HepG2 (cell line): ENCODE data around the gene CCDC142. TPM values are rescaled to one million over a fixed set of nuclear protein-coding genes. Genes with fewer than 3 reads are reported as not detected.

ENCODE experiments used
- ATF7-NPFF ChIP-seq: sonication (generic); formaldehyde crosslinking; IDR thresholded peaks from 2 replicates; pipeline ENCODE4 v1.8.1; 2023; ENCODE audit warnings: mild to moderate bottlenecking, low read depth, missing genetic modification reagents, moderate library complexity
- HNRNPLL ChIP-seq: fragments of 200-400 bp; formaldehyde crosslinking; IDR thresholded peaks from 2 replicates; pipeline ENCODE4 v1.6.1; 2017; ENCODE audit warnings: mild to moderate bottlenecking, low read depth, low read length; ENCODE audit not compliant: poor library complexity, severe bottlenecking
- JDP2 ChIP-seq: sonication (generic); formaldehyde crosslinking; IDR thresholded peaks from 2 replicates; pipeline ENCODE4 v1.8.1; 2022; ENCODE audit warnings: missing genetic modification reagents, borderline replicate concordance
- SMC3 ChIP-seq: IDR thresholded peaks from 2 replicates; pipeline ENCODE4 v1.6.1; 2011; ENCODE audit warnings: low read length, improper control_type of control experiment
- ZKSCAN5 ChIP-seq: sonication (generic); formaldehyde crosslinking; IDR thresholded peaks from 2 replicates; pipeline ENCODE4 v1.5.1; 2020; ENCODE audit warnings: mild to moderate bottlenecking, missing genetic modification reagents
- ZNF10 ChIP-seq: sonication (generic); formaldehyde crosslinking; IDR thresholded peaks from 2 replicates; pipeline ENCODE4 v1.4.0; 2020; ENCODE audit warnings: mild to moderate bottlenecking, low read depth, missing genetic modification reagents, borderline replicate concordance
- ZNF768 ChIP-seq: sonication (generic); formaldehyde crosslinking; IDR thresholded peaks from 2 replicates; pipeline ENCODE4 v1.4.0; 2020; ENCODE audit warnings: missing genetic modification reagents
- polyA plus RNA-seq, 8 experiments: library from polyadenylated mRNA; depleted of rRNA in 3 of 8; stranded (reverse) in 7 of 8; unstranded in 1 of 8; fragments of >200 nt; fragmentation: Illumina TruSeq in 4 of 8; extraction: Trizol in 4 of 8; gene quantifications; 2 replicates each; pipeline versions ENCODE4 v1.2.1 to v1.2.3, GENCODE V29; 2011 to 2016; ENCODE audit warnings: low read depth in 4 of 8, missing spikeins in 1 of 8, mixed read lengths in 1 of 8; ENCODE audit not compliant: insufficient read depth in 1 of 8
- total RNA-seq, 5 experiments: library from RNA; depleted of rRNA; stranded (reverse); fragments of >200 nt; fragmentation: Illumina TruSeq; extraction: Trizol; gene quantifications; 2 replicates each; pipeline ENCODE4 v1.2.3, GENCODE V29; 2016; ENCODE audit warnings: low read depth in 1 of 5
- TF ChIP-seq, protein P1 (sequence below): sonication (generic); formaldehyde crosslinking; IDR thresholded peaks from 2 replicates; pipeline ENCODE4 v1.8.1; 2022; ENCODE audit warnings: mild to moderate bottlenecking, missing genetic modification reagents
- TF ChIP-seq, protein P2 (sequence below): sonication (generic); formaldehyde crosslinking; IDR thresholded peaks from 2 replicates; pipeline ENCODE4 v1.8.1; 2023; ENCODE audit warnings: mild to moderate bottlenecking, missing genetic modification reagents, borderline replicate concordance
- TF ChIP-seq, protein P3 (sequence below): sonication (generic); formaldehyde crosslinking; IDR thresholded peaks from 2 replicates; pipeline ENCODE4 v1.9.0; 2021; ENCODE audit warnings: missing genetic modification reagents, mild to moderate bottlenecking, borderline replicate concordance
- TF ChIP-seq, protein P4 (sequence below): sonication (generic); formaldehyde crosslinking; IDR thresholded peaks from 2 replicates; pipeline ENCODE4 v1.4.0; 2020; ENCODE audit warnings: missing genetic modification reagents
- TF ChIP-seq, protein P5 (sequence below): sonication (generic); formaldehyde crosslinking; IDR thresholded peaks from 2 replicates; pipeline ENCODE4 v1.5.1; 2020; ENCODE audit warnings: mild to moderate bottlenecking, missing genetic modification reagents
- TF ChIP-seq, protein P6 (sequence below): sonication (generic); formaldehyde crosslinking; IDR thresholded peaks from 2 replicates; pipeline ENCODE4 v1.4.0; 2020; ENCODE audit warnings: missing genetic modification reagents

Gene CCDC142
- total and polyA plus RNA-seq, 2 of the 13 experiments (the other 11 are each of a cell fraction or from before 2014, with no cell fraction given), result 14.7 to 30.4 TPM

DNA sequence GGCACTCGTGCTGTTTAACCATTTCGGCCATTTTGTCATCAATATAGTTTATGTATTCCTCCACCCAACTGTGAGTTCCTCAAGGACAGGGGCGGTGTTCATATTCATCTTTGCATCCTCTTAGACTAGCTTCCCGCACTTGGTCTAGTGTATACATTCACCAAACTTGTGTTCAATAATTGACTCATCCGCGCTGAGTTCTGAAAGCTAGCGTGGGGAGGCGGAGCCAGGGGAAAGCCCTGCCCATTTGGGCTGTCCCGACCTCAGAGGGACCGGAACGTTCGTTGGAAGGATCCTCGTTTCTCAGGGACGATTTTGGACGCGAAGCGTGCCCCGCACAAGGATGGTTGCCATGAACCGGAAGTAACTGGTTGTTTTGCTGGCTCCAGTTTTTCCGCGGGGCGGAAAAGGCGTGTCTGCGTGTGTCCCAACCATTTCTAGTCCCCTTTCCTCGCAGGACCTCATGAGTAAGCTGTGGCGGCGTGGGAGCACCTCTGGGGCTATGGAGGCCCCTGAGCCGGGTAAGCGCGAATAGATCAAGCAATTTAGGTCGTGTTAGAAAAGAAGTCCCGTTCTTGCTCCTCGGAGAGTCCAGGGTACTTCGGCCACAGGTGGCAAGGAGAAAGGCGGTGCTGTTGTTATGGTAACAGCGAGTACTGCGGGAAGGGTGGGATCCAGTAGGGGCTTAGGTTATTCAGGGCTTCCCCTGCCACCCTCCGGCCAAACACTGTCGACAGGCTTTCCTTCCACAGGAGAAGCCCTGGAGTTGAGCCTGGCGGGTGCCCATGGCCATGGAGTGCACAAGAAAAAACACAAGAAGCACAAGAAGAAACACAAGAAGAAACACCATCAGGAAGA, 27.9 kb downstream of the CCDC142 start, which contains the start of gene INO80B (continued):
- TF ChIP-seq JDP2, result no peak
- TF ChIP-seq ATF7-NPFF (CRISPR knock-in tag), result peak; percentile 84
- peak; percentile 96 for TF ChIP-seq HNRNPLL
- TF ChIP-seq ZNF768 (CRISPR knock-in tag), result peak; percentile 79
- TF ChIP-seq SMC3, result peak; percentile 45
- TF ChIP-seq, protein P1, sequence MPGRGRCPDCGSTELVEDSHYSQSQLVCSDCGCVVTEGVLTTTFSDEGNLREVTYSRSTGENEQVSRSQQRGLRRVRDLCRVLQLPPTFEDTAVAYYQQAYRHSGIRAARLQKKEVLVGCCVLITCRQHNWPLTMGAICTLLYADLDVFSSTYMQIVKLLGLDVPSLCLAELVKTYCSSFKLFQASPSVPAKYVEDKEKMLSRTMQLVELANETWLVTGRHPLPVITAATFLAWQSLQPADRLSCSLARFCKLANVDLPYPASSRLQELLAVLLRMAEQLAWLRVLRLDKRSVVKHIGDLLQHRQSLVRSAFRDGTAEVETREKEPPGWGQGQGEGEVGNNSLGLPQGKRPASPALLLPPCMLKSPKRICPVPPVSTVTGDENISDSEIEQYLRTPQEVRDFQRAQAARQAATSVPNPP (CRISPR knock-in tag), result peak; percentile 93
- TF ChIP-seq, protein P2, sequence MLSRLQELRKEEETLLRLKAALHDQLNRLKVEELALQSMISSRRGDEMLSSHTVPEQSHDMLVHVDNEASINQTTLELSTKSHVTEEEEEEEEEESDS (CRISPR knock-in tag), result no peak; the same call in 1 of the 2 replicates
- TF ChIP-seq, protein P3, sequence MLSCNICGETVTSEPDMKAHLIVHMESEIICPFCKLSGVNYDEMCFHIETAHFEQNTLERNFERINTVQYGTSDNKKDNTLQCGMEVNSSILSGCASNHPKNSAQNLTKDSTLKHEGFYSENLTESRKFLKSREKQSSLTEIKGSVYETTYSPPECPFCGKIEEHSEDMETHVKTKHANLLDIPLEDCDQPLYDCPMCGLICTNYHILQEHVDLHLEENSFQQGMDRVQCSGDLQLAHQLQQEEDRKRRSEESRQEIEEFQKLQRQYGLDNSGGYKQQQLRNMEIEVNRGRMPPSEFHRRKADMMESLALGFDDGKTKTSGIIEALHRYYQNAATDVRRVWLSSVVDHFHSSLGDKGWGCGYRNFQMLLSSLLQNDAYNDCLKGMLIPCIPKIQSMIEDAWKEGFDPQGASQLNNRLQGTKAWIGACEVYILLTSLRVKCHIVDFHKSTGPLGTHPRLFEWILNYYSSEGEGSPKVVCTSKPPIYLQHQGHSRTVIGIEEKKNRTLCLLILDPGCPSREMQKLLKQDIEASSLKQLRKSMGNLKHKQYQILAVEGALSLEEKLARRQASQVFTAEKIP, result no peak
- TF ChIP-seq, protein P4, sequence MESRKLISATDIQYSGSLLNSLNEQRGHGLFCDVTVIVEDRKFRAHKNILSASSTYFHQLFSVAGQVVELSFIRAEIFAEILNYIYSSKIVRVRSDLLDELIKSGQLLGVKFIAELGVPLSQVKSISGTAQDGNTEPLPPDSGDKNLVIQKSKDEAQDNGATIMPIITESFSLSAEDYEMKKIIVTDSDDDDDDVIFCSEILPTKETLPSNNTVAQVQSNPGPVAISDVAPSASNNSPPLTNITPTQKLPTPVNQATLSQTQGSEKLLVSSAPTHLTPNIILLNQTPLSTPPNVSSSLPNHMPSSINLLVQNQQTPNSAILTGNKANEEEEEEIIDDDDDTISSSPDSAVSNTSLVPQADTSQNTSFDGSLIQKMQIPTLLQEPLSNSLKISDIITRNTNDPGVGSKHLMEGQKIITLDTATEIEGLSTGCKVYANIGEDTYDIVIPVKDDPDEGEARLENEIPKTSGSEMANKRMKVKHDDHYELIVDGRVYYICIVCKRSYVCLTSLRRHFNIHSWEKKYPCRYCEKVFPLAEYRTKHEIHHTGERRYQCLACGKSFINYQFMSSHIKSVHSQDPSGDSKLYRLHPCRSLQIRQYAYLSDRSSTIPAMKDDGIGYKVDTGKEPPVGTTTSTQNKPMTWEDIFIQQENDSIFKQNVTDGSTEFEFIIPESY, result peak; percentile 82
- TF ChIP-seq ZNF10, result no peak
- TF ChIP-seq ZKSCAN5 (CRISPR knock-in tag), result no peak
- TF ChIP-seq, protein P5, sequence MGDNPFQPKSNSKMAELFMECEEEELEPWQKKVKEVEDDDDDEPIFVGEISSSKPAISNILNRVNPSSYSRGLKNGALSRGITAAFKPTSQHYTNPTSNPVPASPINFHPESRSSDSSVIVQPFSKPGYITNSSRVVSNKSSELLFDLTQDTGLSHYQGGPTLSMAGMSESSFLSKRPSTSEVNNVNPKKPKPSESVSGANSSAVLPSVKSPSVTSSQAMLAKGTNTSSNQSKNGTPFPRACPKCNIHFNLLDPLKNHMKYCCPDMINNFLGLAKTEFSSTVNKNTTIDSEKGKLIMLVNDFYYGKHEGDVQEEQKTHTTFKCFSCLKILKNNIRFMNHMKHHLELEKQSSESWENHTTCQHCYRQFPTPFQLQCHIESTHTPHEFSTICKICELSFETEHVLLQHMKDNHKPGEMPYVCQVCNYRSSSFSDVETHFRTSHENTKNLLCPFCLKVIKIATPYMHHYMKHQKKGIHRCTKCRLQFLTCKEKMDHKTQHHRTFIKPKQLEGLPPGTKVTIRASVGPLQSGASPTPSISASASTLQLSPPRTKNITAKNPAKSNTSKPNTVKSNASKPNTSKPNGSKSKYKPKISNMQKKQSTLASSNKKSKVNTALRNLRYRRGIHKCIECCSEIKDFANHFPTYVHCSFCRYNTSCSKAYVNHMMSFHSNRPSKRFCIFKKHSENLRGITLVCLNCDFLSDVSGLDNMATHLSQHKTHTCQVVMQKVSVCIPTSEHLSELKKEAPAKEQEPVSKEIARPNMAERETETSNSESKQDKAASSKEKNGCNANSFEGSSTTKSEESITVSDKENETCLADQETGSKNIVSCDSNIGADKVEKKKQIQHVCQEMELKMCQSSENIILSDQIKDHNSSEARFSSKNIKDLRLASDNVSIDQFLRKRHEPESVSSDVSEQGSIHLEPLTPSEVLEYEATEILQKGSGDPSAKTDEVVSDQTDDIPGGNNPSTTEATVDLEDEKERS (CRISPR knock-in tag), result peak; percentile 91; the same call in 1 of the 2 replicates
- TF ChIP-seq, protein P6, sequence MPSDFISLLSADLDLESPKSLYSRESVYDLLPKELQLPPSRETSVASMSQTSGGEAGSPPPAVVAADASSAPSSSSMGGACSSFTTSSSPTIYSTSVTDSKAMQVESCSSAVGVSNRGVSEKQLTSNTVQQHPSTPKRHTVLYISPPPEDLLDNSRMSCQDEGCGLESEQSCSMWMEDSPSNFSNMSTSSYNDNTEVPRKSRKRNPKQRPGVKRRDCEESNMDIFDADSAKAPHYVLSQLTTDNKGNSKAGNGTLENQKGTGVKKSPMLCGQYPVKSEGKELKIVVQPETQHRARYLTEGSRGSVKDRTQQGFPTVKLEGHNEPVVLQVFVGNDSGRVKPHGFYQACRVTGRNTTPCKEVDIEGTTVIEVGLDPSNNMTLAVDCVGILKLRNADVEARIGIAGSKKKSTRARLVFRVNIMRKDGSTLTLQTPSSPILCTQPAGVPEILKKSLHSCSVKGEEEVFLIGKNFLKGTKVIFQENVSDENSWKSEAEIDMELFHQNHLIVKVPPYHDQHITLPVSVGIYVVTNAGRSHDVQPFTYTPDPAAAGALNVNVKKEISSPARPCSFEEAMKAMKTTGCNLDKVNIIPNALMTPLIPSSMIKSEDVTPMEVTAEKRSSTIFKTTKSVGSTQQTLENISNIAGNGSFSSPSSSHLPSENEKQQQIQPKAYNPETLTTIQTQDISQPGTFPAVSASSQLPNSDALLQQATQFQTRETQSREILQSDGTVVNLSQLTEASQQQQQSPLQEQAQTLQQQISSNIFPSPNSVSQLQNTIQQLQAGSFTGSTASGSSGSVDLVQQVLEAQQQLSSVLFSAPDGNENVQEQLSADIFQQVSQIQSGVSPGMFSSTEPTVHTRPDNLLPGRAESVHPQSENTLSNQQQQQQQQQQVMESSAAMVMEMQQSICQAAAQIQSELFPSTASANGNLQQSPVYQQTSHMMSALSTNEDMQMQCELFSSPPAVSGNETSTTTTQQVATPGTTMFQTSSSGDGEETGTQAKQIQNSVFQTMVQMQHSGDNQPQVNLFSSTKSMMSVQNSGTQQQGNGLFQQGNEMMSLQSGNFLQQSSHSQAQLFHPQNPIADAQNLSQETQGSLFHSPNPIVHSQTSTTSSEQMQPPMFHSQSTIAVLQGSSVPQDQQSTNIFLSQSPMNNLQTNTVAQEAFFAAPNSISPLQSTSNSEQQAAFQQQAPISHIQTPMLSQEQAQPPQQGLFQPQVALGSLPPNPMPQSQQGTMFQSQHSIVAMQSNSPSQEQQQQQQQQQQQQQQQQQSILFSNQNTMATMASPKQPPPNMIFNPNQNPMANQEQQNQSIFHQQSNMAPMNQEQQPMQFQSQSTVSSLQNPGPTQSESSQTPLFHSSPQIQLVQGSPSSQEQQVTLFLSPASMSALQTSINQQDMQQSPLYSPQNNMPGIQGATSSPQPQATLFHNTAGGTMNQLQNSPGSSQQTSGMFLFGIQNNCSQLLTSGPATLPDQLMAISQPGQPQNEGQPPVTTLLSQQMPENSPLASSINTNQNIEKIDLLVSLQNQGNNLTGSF (CRISPR knock-in tag), result no peak
